Esophagus mucosa (tissue), 1 donor: ENCODE data around the gene FAM180A. TPM values are rescaled to one million over a fixed set of nuclear protein-coding genes. Genes with fewer than 3 reads are reported as not detected.
"Not testable (repeated sequence)": the region's sequence is repeated elsewhere in the genome, so short reads cannot be mapped to it uniquely, and the experiment has no call there.

Experiments used
- ATAC-seq: fragments of 200-7000 bp; cut with Tn5 transposase; one replicate; pipeline ENCODE4 v1.9.1; 2020
- total RNA-seq: library from RNA; stranded (reverse); gene quantifications from one replicate; pipeline ENCODE4 v1.2.4, GENCODE V29; 2023
- donor health status: DM: yes; HTN: yes; CAD: no.

The FAM180A gene
- total RNA-seq: 0.68 TPM

GRCh38 chr7:135748770-135749169 is at the start of gene FAM180A:
Gene FAM180A, minus strand, starts transcription at chr7:135748813. Its CDS starts 233 bp downstream, at chr7:135748580.
- ATAC-seq: peak; percentile 30

DNA sequence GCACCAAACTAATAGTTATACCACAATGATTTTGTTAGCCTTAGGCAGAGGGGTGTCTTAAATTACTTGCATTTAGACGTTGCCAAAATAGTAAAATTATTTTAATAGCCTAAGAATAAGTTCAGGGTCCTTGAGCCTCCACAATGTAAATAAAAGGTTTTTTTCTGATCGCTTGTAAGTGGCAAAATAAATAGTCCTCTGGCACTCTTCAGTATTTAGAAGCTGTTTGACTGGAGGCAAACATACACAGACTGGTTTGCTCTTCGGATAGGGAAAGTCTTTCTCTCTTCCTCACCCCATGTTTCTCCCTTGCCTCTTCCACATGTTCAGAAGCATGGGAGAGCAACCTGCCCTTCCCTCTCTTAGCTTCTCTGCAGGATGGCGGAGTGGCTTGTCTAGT is 49.5 kb upstream of the FAM180A start:
- ATAC-seq: no peak

GRCh38 chr7:135795846-135796570 is 47.4 kb upstream of the FAM180A start:
- no peak for ATAC-seq

DNA sequence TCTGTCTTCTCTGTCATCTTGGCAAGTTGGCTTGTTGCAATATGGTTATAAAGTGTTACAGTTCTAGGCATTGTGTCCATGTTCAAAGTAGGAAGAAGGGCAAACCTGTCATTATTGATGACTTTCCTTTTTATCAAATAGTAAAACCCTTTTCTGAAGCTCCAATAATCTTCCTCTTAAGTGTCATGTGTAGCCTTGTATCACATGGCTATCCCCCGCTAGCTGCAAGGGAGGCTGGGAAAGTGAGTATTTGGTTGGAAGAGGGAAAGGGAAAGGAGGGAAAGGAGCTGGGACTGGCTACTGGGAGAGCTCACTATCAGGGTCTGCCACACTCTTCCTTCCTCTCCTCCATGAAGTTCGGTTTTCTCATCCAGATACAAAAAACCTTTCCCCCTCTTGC is 45.2 kb upstream of the FAM180A start:
- no peak for ATAC-seq

- peak; percentile 74 for ATAC-seq
Observed at GRCh38 chr7:135792866-135793265, 44.3 kb upstream of the FAM180A start.

GRCh38 chr7:135792363-135792668 is 43.7 kb upstream of the FAM180A start:
- ATAC-seq: no peak

DNA sequence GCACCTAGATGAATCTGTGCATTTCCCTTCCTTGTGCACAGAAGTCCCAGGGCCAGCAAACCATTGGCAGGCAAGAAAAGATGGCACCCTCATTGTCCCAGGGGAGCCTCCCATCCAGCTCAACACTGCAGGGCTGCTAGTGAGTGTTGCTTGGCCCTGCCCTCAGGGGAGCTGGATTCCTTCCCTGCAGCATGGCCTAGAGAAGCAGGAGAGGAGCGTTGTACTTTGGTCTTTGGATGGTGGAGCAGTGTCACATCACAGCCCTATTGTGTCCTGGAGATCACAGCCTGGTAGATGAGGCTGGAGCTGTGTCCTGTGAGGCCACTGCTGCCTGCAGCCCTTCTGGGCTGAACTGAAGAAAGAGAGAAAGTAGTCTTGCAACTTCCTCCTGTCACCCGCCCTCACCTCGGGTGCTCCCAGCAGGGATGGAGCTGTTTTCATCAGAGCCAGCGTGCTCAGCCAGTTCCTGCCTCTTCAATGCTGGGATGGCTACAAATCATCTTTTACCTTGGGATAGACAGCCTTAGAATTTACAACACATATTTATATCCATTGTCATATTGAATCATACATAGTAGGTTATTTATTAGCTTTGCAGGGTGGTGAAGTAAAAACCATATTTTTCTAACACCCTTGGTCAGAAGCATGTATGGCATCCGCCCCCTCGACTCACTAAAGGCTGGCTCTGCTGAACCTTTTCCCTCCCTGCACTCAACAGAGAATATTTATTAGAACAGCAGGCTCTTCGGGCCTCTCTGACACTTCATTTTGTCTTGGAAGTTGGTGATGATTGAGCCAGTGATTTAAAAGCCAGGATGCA is 43.1 kb upstream of the FAM180A start:
- ATAC-seq: peak; percentile 36

GRCh38 chr7:135790371-135790977 is 41.9 kb upstream of the FAM180A start:
- ATAC-seq: no peak

DNA sequence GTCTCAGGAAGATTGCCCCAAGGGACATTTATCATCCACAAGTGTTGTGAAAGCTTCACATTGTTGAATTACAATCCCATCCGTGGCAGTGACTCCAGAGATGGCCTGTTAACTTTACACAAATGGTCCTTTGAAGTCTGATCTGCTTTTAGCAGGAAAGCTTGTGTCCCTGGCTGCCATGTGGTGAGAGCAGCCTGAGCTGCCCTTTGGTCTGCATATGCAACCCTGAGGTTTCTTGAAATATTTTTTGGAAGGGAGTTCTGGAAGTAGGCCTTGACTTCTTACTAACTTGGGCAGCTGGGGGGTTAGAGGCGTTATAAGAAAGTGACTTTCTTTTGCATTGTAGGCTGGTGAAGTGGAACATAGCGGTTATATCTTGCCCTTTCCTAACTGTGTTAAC is 41.3 kb upstream of the FAM180A start:
- no peak for ATAC-seq

DNA sequence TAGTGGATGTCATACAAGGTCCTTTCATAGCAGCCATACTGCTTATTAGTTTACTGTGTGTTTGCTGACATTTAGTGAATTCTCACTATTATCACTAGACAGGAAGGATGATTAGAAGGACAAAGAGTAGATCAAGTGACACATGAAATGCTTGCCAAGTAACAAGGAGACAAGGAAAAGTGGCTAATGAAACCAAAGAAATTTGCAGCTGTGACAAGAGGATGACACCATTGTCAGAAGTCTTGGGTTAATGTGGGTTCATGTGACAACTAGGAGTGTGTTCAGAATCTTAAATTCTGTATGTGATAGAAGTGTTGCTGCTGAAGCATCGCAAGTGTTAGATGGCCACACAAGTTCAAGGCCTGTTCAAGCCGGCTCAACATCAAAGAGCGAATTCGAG is 40.8 kb upstream of the FAM180A start:
- no peak for ATAC-seq

- no peak for ATAC-seq
Observed at GRCh38 chr7:135786911-135787310, 38.3 kb upstream of the FAM180A start.

GRCh38 chr7:135785065-135785464 is 36.5 kb upstream of the FAM180A start:
- ATAC-seq: no peak

DNA sequence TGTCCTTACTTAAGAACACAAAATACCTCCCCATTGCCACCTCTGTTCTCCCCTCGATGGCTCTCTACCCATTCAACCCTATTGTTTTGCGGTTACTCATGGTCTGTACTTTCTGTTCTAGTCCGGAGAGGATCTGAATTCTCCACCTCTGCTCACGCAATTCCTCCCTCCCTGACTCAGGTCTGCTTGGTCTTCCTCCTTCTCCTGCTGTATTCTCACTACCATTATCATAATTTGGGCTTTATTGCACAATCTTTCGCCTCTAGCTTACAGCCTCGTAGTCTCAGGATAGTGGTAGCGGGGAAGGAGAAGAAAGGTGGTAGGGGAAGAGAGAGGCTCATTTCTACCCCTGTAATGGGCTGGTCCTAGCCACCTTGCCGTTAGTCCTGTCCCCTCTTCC is 35.4 kb upstream of the FAM180A start:
- no peak for ATAC-seq

GRCh38 chr7:135782801-135783200 is 34.2 kb upstream of the FAM180A start:
- no peak for ATAC-seq

GRCh38 chr7:135782377-135782776 is 33.8 kb upstream of the FAM180A start:
- ATAC-seq: no peak

GRCh38 chr7:135777626-135778398 is 29.2 kb upstream of the FAM180A start:
- ATAC-seq: no peak

- ATAC-seq: not testable (repeated sequence)
Observed at GRCh38 chr7:135775915-135776314, 27.3 kb upstream of the FAM180A start.

DNA sequence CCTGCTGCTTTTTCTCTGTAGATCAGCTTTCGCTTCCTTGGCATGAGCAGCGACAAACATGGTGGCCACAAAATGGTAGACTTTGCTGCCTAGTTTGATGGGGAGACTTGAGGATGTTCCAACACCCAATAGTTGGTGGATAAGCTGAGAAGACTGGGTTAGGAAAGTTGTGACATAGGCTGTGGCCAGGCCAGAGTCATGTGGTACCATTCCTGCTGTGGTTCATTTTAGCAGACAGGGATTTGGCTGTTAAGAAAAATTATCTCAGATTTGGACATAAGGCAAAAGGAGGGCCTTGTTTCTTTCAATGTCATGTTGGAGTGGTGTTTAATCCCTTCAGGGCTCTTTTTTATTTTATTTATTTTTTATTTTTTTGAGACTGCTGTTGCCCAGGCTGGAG is 26.6 kb upstream of the FAM180A start:
- ATAC-seq: no peak

- ATAC-seq: peak; percentile 98
Observed at GRCh38 chr7:135774284-135774683, 25.7 kb upstream of the FAM180A start.

GRCh38 chr7:135773464-135773863 is 24.9 kb upstream of the FAM180A start:
- no peak for ATAC-seq

- ATAC-seq: no peak
Observed at GRCh38 chr7:135772639-135773222, 24.1 kb upstream of the FAM180A start.

GRCh38 chr7:135771961-135772638 is 23.5 kb upstream of the FAM180A start:
- ATAC-seq: no peak
